HepG2 (cell line): ENCODE measurements around the gene PSAP. TPM values are rescaled to one million over a fixed set of nuclear protein-coding genes. Genes with fewer than 3 reads are reported as not detected.

ENCODE experiments used
- ARID2 ChIP-seq: sonication (generic); formaldehyde crosslinking; IDR thresholded peaks from 2 replicates; pipeline ENCODE4 v1.8.1; 2022; ENCODE audit warnings: mild to moderate bottlenecking, missing genetic modification reagents, borderline replicate concordance
- EED ChIP-seq: sonication (generic); formaldehyde crosslinking; IDR thresholded peaks from 2 replicates; pipeline ENCODE4 v1.5.0; 2020; ENCODE audit warnings: mild to moderate bottlenecking, missing genetic modification reagents
- ESRRA ChIP-seq: sonication (generic); formaldehyde crosslinking; IDR thresholded peaks from 2 replicates; pipeline ENCODE4 v1.5.1; 2020; ENCODE audit warnings: mild to moderate bottlenecking, low read depth, missing genetic modification reagents
- LBX2 ChIP-seq: sonication (generic); formaldehyde crosslinking; IDR thresholded peaks from 2 replicates; pipeline ENCODE4 v1.5.0; 2020; ENCODE audit warnings: missing genetic modification reagents, mild to moderate bottlenecking, borderline replicate concordance
- MEIS1 ChIP-seq: sonication (generic); formaldehyde crosslinking; IDR thresholded peaks from 2 replicates; pipeline ENCODE4 v1.9.0; 2021; ENCODE audit warnings: mild to moderate bottlenecking, missing genetic modification reagents, moderate library complexity, borderline replicate concordance
- NR1H2 ChIP-seq: sonication (generic); formaldehyde crosslinking; IDR thresholded peaks from 2 replicates; pipeline ENCODE4 v1.8.1; 2022; ENCODE audit warnings: low read depth, missing genetic modification reagents, borderline replicate concordance
- NRL ChIP-seq: sonication (generic); formaldehyde crosslinking; IDR thresholded peaks from 2 replicates; pipeline ENCODE4 v1.5.0; 2020; ENCODE audit warnings: missing genetic modification reagents, mild to moderate bottlenecking, moderate library complexity, borderline replicate concordance
- PAWR ChIP-seq: sonication (generic); formaldehyde crosslinking; IDR thresholded peaks from 2 replicates; pipeline ENCODE4 v1.4.0; 2020; ENCODE audit warnings: missing genetic modification reagents, mild to moderate bottlenecking, borderline replicate concordance
- RAD21 ChIP-seq: fragments of 450-650 bp; formaldehyde crosslinking; IDR thresholded peaks from 2 replicates; pipeline ENCODE4 v1.5.0; 2020; ENCODE audit warnings: mild to moderate bottlenecking
- REL ChIP-seq: sonication (generic); formaldehyde crosslinking; conservative IDR thresholded peaks from 2 replicates; pipeline ENCODE4 v1.8.0; 2022; ENCODE audit warnings: mild to moderate bottlenecking, missing genetic modification reagents, moderate library complexity
- TEAD2 ChIP-seq: sonication (generic); formaldehyde crosslinking; IDR thresholded peaks from 2 replicates; pipeline ENCODE4 v1.9.0; 2021; ENCODE audit warnings: missing genetic modification reagents
- TGIF2 ChIP-seq: IDR thresholded peaks from 2 replicates; pipeline ENCODE4 v1.6.1; 2016; ENCODE audit warnings: control low read depth, missing compliant biosample characterization
- ZBTB1 ChIP-seq: sonication (generic); formaldehyde crosslinking; IDR thresholded peaks from 2 replicates; pipeline ENCODE4 v1.4.0; 2020; ENCODE audit warnings: missing genetic modification reagents, borderline replicate concordance
- ZIK1 ChIP-seq: sonication (generic); formaldehyde crosslinking; IDR thresholded peaks from 2 replicates; pipeline ENCODE4 v1.5.0; 2020; ENCODE audit warnings: mild to moderate bottlenecking, low read depth, missing genetic modification reagents, borderline replicate concordance
- ZNF484 ChIP-seq: sonication (generic); formaldehyde crosslinking; IDR thresholded peaks from 2 replicates; pipeline ENCODE4 v1.5.1; 2020; ENCODE audit warnings: mild to moderate bottlenecking, low read depth, missing genetic modification reagents, borderline replicate concordance
- ZNF704 ChIP-seq: sonication (generic); formaldehyde crosslinking; IDR thresholded peaks from 2 replicates; pipeline ENCODE4 v1.8.1; 2023; ENCODE audit warnings: mild to moderate bottlenecking, inconsistent platforms, moderate library complexity, missing genetic modification reagents, borderline replicate concordance
- ZNF788 ChIP-seq: sonication (generic); formaldehyde crosslinking; IDR thresholded peaks from 2 replicates; pipeline ENCODE4 v1.5.0; 2020; ENCODE audit warnings: mild to moderate bottlenecking, missing genetic modification reagents, borderline replicate concordance
- polyA plus RNA-seq, 8 experiments: library from polyadenylated mRNA; depleted of rRNA in 3 of 8; stranded (reverse) in 7 of 8; unstranded in 1 of 8; fragments of >200 nt; fragmentation: Illumina TruSeq in 4 of 8; extraction: Trizol in 4 of 8; gene quantifications; 2 replicates each; pipeline versions ENCODE4 v1.2.1 to v1.2.3, GENCODE V29; 2011 to 2016; ENCODE audit warnings: low read depth in 4 of 8, missing spikeins in 1 of 8, mixed read lengths in 1 of 8; ENCODE audit not compliant: insufficient read depth in 1 of 8
- total RNA-seq, 5 experiments: library from RNA; depleted of rRNA; stranded (reverse); fragments of >200 nt; fragmentation: Illumina TruSeq; extraction: Trizol; gene quantifications; 2 replicates each; pipeline ENCODE4 v1.2.3, GENCODE V29; 2016; ENCODE audit warnings: low read depth in 1 of 5
- TF ChIP-seq, protein P1 (sequence below): sonication (generic); formaldehyde crosslinking; IDR thresholded peaks from 2 replicates; pipeline ENCODE4 v1.5.0; 2020; ENCODE audit warnings: missing genetic modification reagents, mild to moderate bottlenecking, borderline replicate concordance
- TF ChIP-seq, protein P2 (sequence below): IDR thresholded peaks from 2 replicates; pipeline ENCODE4 v1.4.0; 2020; ENCODE audit warnings: mild to moderate bottlenecking, missing genetic modification reagents

PSAP gene
- total and polyA plus RNA-seq, 2 of the 13 experiments (the other 11 are each of a cell fraction or from before 2014, with no cell fraction given): 323 to 643 TPM

DNA sequence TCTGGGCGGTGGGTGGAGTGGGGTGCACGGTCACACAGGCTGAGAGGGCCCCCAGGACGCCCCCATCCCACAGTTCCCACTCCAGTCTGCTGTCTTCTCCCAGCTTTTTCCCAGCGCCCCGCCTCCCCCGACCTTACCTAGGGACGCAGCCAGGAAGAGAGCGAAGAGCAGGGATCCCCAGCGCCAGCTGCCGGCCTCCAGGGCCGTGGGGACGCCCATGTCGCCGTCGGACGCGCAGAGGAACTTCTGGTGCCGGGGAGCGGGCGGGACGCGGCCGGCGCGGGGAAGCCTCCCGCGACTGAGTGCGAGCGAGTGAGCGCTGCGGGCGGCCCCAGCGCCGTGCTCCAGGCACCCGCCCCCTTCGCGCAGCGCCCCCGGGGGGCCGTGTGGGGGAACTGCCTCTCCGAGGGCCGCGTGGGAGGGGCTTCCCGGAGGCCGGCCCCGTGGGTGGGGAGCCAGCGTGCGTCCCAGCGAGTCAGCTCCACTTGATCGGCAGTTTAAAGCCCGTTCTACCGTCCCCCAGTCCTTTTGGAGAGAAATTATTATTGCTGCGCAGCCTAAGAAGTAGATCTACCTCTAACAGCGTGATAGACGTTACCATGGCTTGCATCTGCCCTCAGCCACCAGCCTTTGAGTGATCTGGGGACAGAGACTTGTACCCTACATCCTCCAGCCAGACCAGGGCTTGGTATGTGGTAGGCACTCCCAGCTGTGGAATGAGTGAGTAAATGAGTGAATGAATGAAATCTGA lies 77.7 kb downstream of the PSAP start, which contains the start of gene VSIR (continued):
- TF ChIP-seq TGIF2 (CRISPR knock-in tag): no peak
- no peak for TF ChIP-seq MEIS1 (CRISPR knock-in tag)
- TF ChIP-seq, protein P1, sequence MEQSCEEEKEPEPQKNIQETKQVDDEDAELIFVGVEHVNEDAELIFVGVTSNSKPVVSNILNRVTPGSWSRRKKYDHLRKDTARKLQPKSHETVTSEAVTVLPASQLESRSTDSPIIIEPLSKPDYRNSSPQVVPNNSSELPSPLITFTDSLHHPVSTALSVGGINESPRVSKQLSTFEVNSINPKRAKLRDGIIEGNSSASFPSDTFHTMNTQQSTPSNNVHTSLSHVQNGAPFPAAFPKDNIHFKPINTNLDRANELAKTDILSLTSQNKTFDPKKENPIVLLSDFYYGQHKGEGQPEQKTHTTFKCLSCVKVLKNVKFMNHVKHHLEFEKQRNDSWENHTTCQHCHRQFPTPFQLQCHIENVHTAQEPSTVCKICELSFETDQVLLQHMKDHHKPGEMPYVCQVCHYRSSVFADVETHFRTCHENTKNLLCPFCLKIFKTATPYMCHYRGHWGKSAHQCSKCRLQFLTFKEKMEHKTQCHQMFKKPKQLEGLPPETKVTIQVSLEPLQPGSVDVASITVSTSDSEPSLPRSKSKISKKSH (CRISPR knock-in tag): no peak
- no peak for TF ChIP-seq PAWR (CRISPR knock-in tag)
- TF ChIP-seq NR1H2 (CRISPR knock-in tag): no peak
- TF ChIP-seq LBX2 (CRISPR knock-in tag): no peak
- no peak for TF ChIP-seq ESRRA (CRISPR knock-in tag)
- 0 out of 2 replicates have a peak, but pooled peaks have one; percentile 57 for TF ChIP-seq EED
- no peak for TF ChIP-seq ZNF484 (CRISPR knock-in tag)
- TF ChIP-seq, protein P2, sequence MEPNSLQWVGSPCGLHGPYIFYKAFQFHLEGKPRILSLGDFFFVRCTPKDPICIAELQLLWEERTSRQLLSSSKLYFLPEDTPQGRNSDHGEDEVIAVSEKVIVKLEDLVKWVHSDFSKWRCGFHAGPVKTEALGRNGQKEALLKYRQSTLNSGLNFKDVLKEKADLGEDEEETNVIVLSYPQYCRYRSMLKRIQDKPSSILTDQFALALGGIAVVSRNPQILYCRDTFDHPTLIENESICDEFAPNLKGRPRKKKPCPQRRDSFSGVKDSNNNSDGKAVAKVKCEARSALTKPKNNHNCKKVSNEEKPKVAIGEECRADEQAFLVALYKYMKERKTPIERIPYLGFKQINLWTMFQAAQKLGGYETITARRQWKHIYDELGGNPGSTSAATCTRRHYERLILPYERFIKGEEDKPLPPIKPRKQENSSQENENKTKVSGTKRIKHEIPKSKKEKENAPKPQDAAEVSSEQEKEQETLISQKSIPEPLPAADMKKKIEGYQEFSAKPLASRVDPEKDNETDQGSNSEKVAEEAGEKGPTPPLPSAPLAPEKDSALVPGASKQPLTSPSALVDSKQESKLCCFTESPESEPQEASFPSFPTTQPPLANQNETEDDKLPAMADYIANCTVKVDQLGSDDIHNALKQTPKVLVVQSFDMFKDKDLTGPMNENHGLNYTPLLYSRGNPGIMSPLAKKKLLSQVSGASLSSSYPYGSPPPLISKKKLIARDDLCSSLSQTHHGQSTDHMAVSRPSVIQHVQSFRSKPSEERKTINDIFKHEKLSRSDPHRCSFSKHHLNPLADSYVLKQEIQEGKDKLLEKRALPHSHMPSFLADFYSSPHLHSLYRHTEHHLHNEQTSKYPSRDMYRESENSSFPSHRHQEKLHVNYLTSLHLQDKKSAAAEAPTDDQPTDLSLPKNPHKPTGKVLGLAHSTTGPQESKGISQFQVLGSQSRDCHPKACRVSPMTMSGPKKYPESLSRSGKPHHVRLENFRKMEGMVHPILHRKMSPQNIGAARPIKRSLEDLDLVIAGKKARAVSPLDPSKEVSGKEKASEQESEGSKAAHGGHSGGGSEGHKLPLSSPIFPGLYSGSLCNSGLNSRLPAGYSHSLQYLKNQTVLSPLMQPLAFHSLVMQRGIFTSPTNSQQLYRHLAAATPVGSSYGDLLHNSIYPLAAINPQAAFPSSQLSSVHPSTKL (CRISPR knock-in tag): no peak
- TF ChIP-seq ZNF704: no peak
- TF ChIP-seq ARID2 (CRISPR knock-in tag): 0 out of 2 replicates have a peak, but pooled peaks have one; percentile 66
- TF ChIP-seq NRL: no peak
- no peak for TF ChIP-seq TEAD2 (CRISPR knock-in tag)
- TF ChIP-seq RAD21 (CRISPR knock-in tag): peak; percentile 84
- no peak for TF ChIP-seq REL (CRISPR knock-in tag)
- TF ChIP-seq ZIK1 (CRISPR knock-in tag): no peak
- no peak for TF ChIP-seq ZBTB1 (CRISPR knock-in tag)
- TF ChIP-seq ZNF788 (CRISPR knock-in tag): peak; percentile 56; the same call in 1 of the 2 replicates
